Stimulated activated CD8-positive, alpha-beta memory T cell treated with anti-CD3 and anti-CD28 coated beads, Interleukin-12 subunit alpha, Interleukin-12 subunit beta, amount 100 ng/mL, for 4 hours (primary cell): ENCODE measurements around the gene SLC48A1.

Experiments used
- DNase-seq: peaks from one replicate; pipeline ENCODE4 v3.0.0-alpha.2; 2020; ENCODE audit warnings: low read depth

SLC48A1 gene

DNA sequence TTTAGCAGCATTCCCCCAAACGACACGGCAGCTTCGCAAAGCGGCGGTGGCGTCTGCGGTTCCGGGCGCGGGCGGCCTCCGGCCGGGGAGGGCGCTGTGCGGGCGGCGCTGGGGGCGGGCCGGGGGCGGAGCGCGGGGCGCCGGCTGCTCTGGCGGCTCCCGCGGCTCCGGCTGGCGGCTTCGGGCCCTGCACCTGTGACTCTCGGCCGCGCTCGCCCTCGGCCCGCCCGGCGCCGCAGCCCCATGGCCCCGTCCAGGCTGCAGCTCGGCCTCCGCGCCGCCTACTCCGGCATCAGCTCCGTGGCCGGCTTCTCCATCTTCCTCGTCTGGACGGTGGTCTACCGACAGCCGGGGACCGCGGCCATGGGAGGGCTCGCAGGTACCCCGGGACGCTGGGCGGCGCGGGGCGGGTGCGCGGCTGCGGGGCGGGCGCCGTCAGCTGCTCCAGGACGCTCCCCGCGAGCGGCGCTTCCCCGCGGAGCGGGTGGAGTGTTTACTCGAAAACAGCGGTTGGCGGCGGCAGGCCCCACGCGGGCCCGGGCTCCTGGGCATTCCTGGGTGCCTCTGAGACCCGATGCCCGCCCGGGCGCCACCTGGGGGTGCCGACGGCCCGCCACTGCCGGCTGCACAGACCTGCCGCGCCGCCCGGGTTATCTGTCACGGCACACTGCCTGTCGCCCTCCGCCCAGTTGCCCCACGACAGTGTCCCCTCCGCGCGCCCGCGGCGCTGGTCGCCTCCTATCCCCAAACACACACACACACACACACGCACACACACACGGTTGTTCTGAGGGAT, at the start of gene SLC48A1:
Gene SLC48A1 (plus strand): TSS at position 177 of the 796 bp plus-strand sequence. CDS start 67 bp downstream, at position 244.
- DNase-seq, result peak; percentile 59

GRCh38 chr12:47725091-47725772, 47.8 kb upstream of the SLC48A1 start, which contains the start of gene ENDOU:
Gene ENDOU (minus strand): TSS chr12:47725490. CDS start chr12:47725413, 77 bp downstream.
- no peak for DNase-seq

GRCh38 chr12:47725893-47726292, 47.1 kb upstream of the SLC48A1 start:
- no peak for DNase-seq

- DNase-seq, result no peak
These were observed 43.8 kb upstream of the SLC48A1 start for GRCh38 chr12:47729233-47729632.

GRCh38 chr12:47730341-47730744, 42.7 kb upstream of the SLC48A1 start:
- no peak for DNase-seq

GRCh38 chr12:47731723-47732122, 41.3 kb upstream of the SLC48A1 start:
- DNase-seq, result no peak

- no peak for DNase-seq
These were observed 40.5 kb upstream of the SLC48A1 start for GRCh38 chr12:47732504-47732903.

- DNase-seq, result no peak
These were observed 39.9 kb upstream of the SLC48A1 start for GRCh38 chr12:47733142-47733541.

GRCh38 chr12:47734725-47735480, 38.1 kb upstream of the SLC48A1 start:
- DNase-seq, result no peak

DNA sequence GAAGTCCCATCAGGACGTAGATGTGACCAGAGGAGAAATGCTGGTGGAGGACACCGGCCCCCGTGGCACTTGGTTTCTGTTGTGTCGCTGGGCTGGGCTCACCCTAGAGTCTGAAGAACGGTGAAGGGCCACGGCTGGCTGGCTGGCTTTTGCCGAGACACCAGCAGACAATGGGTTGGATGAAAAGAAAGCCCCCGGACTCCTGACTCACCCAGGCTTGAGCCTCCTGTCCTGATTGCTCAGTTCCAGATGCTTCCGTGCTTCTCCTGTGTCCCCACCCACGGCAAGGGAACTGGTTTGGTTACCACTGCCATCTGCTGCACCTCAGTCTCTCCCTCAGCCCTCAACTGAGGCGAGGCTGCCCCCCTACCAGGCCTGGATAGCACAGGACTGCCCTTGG, 37.4 kb upstream of the SLC48A1 start:
- no peak for DNase-seq

- DNase-seq, result no peak
These were observed 36.8 kb upstream of the SLC48A1 start for GRCh38 chr12:47736216-47736615.

GRCh38 chr12:47736877-47737676, 36.0 kb upstream of the SLC48A1 start:
- DNase-seq, result no peak

DNA sequence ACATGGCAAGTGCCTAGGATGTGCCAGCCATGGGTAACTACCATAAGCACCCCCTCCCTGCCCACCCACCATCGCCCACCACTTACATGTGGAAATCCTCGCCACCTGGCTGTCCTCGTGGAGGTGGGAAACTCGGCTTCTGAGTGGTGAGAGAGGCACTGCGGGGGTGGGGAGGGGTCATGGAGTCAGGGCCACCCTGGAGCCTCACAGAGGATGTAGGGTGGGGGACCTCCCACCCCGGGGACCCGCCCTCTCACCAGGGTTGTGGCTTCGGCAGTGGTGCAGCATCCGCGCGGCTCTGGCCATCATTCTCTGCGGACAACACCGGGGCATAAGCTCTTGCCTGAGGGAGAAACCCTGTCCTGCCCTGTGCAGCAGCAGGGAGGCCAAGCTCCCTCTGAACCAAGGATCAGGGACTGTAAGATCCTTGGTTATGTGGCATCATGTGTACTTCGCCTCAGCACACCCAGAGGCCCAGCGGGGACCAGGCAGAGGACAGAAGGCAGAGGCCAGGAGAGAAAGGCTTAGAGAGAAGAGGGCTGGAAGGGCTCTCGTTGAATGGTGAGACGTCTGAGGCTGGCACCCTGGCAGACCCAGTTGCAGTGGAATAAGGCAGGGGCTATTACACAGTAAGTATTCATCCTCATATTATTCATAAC, 35.0 kb upstream of the SLC48A1 start:
- DNase-seq, result no peak

DNA sequence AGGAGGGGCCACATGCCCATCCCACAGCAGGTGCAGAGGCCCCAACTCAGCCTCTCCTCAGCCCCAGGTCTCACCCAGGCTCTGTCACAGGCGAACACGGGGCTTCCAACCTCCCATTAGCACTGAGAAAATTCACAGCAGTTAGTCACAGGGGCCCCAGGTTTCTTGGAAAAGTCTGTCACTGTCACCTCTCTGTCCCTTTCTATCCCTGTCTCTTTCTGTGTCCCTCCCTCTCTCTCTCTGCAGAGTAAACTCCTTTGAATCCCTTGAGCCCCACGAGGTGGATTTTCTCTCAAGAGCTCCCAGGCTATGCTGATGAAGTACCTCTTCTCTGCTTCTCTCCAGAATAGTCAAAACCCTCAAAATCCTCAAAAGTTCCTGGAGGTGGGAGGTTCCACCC, 33.7 kb upstream of the SLC48A1 start:
- no peak for DNase-seq

DNA sequence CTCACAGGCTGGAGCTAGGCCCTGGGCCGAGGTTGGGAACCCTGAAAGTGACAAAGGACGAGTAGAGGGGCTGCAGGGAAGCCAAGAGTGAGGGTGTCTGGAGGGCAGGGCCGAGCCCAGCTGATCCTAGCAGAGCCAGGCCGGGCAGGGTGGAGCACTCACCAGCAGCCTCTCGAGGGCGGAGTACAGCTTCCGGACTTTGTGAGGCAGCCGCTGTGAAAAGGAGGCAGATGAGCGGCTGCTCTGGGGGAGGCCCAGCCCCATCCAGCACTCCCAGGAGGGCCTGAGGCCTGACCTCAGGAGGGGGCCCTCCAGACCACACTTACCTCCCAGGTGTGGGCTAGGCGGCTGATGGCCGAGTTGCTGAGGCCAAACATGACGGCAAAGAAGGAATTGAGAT, 33.1 kb upstream of the SLC48A1 start:
- no peak for DNase-seq

DNA sequence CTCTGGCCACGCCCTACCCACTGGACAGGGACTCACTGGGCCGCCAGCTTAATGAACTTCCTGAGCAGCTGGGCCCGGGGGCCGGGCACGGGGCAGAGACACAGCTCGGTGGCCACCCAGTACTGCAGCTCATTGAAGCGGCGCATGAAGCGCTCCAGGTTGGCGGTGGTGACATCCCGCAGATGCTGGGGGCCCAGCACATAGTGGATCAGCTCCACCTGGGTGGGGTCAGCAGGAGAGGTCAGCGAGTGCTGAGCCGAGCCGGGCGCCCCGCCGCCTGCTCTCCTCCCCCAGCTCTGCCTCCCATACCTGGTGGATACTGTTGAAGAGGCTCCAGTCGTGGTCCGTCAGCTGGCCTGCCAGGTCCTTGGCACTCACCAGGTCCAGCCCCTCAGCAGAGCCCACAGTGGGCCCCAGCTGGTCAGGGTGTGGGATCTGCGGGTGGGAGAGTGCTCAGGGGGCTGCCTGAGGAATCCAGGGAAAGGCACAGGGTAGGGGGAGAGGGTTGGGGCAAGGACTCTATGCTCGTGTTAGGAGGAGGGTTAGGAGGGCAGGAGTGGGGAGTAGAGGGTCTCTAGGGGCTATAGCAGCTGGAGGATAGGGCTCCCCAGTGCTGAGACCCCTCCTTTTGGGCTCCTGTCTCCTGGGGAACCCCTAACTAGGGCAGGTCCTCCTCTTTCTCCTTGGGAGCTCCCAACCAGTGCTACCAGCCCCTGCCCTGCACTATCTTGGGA, 32.3 kb upstream of the SLC48A1 start:
- DNase-seq, result no peak

GRCh38 chr12:47741340-47741703, 31.7 kb upstream of the SLC48A1 start:
- DNase-seq, result peak; percentile 29

- DNase-seq, result peak; percentile 41
These were observed 30.7 kb upstream of the SLC48A1 start for GRCh38 chr12:47742253-47742825.

DNA sequence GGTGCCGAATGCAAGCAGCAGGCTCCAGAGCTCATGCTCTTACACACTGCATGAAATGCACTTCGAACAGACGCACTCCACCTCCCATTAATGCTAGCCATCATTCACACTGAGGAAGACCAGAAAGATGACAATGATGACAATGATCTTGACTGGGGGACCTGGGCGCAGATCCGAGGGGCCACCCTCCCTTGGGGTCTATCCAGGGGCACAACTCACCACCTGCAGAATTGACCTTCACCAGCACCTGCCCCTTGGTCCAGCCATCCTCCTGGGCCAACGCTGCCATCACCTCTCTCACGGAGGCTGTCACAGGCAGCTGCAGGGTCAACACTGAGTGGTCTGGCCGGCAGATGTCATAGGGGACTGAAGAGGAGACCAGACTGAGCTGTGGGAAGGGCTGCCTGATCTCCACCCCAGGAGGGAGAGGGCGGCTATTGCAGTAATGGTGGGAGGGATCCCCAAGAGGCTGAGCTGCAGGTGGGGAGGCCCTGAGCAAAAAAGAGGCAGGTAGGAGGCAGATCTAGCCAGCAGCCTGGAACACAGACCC, 29.7 kb upstream of the SLC48A1 start:
- DNase-seq, result no peak
